ENCODE measurements around the gene NFATC3. TPM values are rescaled to one million over a fixed set of nuclear protein-coding genes. Genes with fewer than 3 reads are reported as not detected.
A peak's percentile ranks its signal among the peaks of the same experiment; 100 is the strongest.

NFATC3 gene
- total RNA-seq, 1 donor, result 32.8 TPM

- H3K4me3 ChIP-seq (ENCODE audit: low read depth, low read length), result no peak overlapping the region
- TF ChIP-seq CTCF (IDR thresholded peaks at IDR 0.05; ENCODE audit: insufficient read depth, low read depth, low read length), result no peak
- no peak for DNase-seq (ENCODE audit: low read depth)
Observed at GRCh38 chr16:68242085-68242484, 156.9 kb downstream of the NFATC3 start.

DNA sequence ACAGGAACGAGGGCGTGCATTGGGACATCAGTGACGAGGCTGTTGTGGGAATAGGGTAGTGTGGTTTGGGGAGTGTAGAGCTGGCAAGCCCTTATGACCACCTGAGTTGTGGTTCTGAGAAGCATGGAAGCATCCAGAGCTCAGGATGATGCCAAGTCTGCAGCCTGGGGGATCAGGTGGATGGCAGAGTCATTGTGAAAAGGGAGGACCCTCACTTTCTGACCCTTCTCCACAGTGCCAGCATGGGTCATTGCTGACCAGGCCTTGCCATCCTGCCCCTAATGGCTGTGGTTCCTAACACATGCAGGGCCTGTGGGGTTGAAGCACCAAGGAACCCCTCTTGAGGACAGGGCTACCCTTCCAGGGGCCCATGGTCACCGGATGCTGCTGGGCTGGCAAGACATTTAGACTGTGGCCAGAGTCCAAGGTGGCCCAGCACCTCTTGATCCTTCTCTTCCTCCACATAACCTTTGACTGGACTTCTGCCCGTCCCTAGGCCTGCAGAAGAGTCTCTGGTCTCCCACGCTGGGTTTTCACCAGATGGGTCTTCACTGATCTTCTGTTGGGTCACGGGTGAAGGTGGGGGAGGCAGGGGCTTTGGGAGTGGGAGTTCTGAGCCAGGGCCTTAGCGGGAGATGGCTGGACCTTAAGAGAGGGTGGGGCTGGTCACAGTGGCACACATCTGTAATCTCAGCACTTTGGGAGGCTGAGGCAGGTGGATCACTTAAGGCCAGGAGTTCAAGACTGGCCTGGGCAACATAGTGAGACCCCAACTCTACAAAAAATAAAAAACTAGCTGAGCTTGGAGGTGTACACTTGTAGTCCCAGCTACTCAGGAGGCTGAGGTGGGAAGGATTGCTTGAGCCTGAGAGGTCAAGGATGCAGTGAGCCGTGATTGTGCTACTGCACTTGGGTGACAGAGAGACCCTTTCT lies 158.0 kb downstream of the NFATC3 start:
- DNase-seq (ENCODE audit: low read depth), result no peak
- no peak for TF ChIP-seq CTCF (IDR thresholded peaks at IDR 0.05; ENCODE audit: insufficient read depth, low read depth, low read length)
- H3K4me3 ChIP-seq (ENCODE audit: low read depth, low read length), result no peak overlapping the region

GRCh38 chr16:68244481-68244902 lies 159.3 kb downstream of the NFATC3 start:
- no peak for DNase-seq (ENCODE audit: low read depth)
- no peak for TF ChIP-seq CTCF (IDR thresholded peaks at IDR 0.05; ENCODE audit: insufficient read depth, low read depth, low read length)
- peak overlapping the region; percentile 98 for H3K4me3 ChIP-seq (ENCODE audit: low read depth, low read length)

DNA sequence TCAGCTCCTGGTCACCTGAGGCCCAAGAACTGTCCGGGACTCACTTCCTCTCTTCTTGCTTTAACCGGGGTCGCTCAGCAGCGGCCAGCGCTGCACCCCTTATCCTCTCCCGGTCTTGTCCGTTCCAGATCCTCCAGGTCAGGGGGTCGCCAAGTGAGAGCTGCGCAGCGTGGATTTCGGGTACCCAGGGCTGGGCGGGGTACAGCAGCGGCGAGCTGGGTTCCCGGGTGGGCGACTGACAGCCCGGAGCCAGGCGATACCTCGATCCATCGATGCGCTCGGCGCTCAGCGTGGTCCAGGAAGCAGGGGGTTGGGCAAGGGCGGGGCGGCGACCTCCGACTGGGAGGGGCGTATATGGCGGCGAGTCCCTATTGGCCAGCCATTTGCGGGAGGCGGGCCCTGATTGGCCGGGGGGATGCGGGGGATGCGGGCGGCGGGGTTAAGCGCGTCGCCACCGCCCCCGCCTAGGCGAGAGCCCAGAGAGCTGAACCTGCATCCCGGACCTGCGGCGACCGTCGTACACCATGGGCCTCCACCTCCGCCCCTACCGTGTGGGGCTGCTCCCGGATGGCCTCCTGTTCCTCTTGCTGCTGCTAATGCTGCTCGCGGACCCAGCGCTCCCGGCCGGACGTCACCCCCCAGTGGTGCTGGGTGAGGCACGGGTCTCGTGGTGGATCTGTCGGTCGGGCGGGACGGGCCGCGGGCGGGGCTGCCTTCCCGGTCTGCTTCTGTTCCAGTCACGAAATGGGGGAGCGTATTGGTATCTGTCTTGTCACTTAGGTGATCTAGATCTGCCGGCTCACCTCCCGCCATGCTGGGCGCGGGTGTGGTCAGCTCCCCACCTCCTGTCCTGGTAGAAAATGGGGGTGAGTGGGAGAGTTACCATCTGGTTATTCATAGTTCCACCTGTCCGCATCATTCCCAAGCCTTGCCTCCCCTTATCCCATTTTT lies 160.0 kb downstream of the NFATC3 start, which contains the start of gene PLA2G15:
TSS of gene PLA2G15 (plus strand) at position 471 of the 951 bp plus-strand sequence. CDS start at position 525, 54 bp downstream.
- peak; percentile 96 for DNase-seq (ENCODE audit: low read depth)
- no peak for TF ChIP-seq CTCF (IDR thresholded peaks at IDR 0.05; ENCODE audit: insufficient read depth, low read depth, low read length)
- H3K4me3 ChIP-seq (ENCODE audit: low read depth, low read length), result peak within 1 kb of the TSS; percentile 98

DNA sequence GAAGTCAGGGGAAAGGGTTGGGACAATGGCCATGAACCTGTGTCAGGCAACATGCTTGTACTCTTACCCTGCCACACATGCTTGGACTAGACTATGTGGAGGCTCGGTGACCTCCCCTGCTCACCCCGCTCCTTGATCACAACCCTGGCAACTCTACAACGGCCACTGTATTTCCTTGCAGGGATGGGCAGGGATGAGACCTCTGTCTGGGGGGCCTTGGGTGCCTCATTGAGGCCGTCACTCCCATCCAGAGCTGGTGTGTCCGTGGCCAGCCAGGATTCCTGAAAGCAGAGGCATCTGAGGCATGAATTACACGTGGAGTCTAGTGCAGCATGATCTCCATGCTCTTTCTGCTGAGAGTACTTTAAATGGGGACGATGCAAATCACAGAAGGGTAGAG lies 161.0 kb downstream of the NFATC3 start:
- no peak for DNase-seq (ENCODE audit: low read depth)
- no peak for TF ChIP-seq CTCF (IDR thresholded peaks at IDR 0.05; ENCODE audit: insufficient read depth, low read depth, low read length)
- H3K4me3 ChIP-seq (ENCODE audit: low read depth, low read length), result peak overlapping the region; percentile 98

- TF ChIP-seq CTCF (IDR thresholded peaks at IDR 0.05; ENCODE audit: insufficient read depth, low read depth, low read length), result no peak
- DNase-seq (ENCODE audit: low read depth), result peak; percentile 32
- no peak overlapping the region for H3K4me3 ChIP-seq (ENCODE audit: low read depth, low read length)
Observed at GRCh38 chr16:68246666-68247065, 161.5 kb downstream of the NFATC3 start.
